A549 treated with CORT108297 at 1 μM for 4 hours (cell line): ENCODE results near the gene SELENOI. TPM values are rescaled to one million over a fixed set of nuclear protein-coding genes. Genes with fewer than 3 reads are reported as not detected.

Experiments
- total RNA-seq: library from RNA; stranded (reverse); fragments of 200-300 nt; extraction: Qiagen RNA extraction; gene quantifications from 5 replicates; pipeline ENCODE4 v1.2.3, GENCODE V29; 2022

The SELENOI gene, protein sequence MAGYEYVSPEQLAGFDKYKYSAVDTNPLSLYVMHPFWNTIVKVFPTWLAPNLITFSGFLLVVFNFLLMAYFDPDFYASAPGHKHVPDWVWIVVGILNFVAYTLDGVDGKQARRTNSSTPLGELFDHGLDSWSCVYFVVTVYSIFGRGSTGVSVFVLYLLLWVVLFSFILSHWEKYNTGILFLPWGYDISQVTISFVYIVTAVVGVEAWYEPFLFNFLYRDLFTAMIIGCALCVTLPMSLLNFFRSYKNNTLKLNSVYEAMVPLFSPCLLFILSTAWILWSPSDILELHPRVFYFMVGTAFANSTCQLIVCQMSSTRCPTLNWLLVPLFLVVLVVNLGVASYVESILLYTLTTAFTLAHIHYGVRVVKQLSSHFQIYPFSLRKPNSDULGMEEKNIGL
- total RNA-seq = 17.3 to 20.9 TPM (median 19.6 TPM) in 5 replicates

GRCh38 chr2:26345545-26346453 is at the start of gene SELENOI:
Gene SELENOI, plus strand, starts transcription at chr2:26346143. Its CDS starts 90 bp downstream, at chr2:26346233.

DNA sequence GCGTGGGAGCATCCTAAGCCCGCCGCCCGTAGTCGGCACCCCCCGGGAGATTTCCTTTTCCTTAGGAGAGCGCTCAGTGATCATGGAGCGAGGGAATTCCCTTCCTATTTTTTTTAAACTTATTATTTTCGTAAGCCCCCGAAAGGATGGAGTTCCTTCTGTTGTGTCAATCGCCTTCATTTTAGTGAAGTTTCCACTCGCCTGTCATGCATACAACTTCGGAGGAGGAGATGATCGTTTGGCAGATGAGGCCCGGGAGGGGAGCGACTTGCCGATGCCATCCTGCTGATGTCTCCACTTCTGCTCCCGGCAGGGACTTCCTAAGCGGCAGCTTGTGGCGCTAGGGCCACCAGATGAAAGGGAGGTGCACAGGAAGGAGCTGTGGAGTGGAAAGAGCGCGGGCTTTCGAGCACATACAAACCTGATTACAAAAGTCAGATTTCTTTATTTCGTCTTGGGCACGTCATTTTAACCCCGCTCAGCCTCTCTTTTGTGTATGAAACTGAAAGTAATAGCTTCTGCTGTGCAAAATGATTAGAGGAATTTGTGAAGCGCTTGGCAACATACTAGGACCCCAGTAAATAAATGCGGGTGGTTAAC is 611 bp downstream of the SELENOI start, which contains the start of gene ADGRF3:
Gene ADGRF3, minus strand, starts transcription at position 336 of the 600 bp plus-strand sequence. CDS start 555 bp downstream, outside the sequence.

GRCh38 chr2:26401739-26402541 is 56.0 kb downstream of the SELENOI start, which contains the start of gene DRC1:
Gene DRC1, plus strand, starts transcription at chr2:26401920. Its CDS starts 70 bp downstream, at chr2:26401990.

Other genes starting within 250 kb of the SELENOI start
- 5.0 to 10.6 TPM (median 7.4 TPM) in 5 replicates for gene GAREM2, start 173.1 kb upstream of the SELENOI start, total RNA-seq
- 116 to 149 TPM (median 119 TPM) in 5 replicates for gene HADHA, start 101.5 kb upstream of the SELENOI start, total RNA-seq
- gene HADHB, start 101.2 kb upstream of the SELENOI start, total RNA-seq = 96.8 to 104 TPM (median 101 TPM) in 5 replicates
- gene ADGRF3, start 646 bp downstream of the SELENOI start, total RNA-seq = 0.07 to 0.25 TPM (median 0.16 TPM) in 5 replicates
- 0.19 to 0.34 TPM (median 0.25 TPM) in 5 replicates for gene DRC1, start 55.8 kb downstream of the SELENOI start, total RNA-seq
- 0.05 to 0.15 TPM (median 0.07 TPM) in 5 replicates for gene OTOF, start 132.0 kb downstream of the SELENOI start, total RNA-seq